ENCODE measurements around the gene CFAP210. TPM values are rescaled to one million over a fixed set of nuclear protein-coding genes. Genes with fewer than 3 reads are reported as not detected.
A peak's percentile ranks its signal among the peaks of the same experiment; 100 is the strongest.
"Not testable (repeated sequence)": the region's sequence is repeated elsewhere in the genome, so short reads cannot be mapped to it uniquely, and the experiment has no call there.

The CFAP210 gene
- polyA plus RNA-seq, 1 experiment, result not detected

DNA sequence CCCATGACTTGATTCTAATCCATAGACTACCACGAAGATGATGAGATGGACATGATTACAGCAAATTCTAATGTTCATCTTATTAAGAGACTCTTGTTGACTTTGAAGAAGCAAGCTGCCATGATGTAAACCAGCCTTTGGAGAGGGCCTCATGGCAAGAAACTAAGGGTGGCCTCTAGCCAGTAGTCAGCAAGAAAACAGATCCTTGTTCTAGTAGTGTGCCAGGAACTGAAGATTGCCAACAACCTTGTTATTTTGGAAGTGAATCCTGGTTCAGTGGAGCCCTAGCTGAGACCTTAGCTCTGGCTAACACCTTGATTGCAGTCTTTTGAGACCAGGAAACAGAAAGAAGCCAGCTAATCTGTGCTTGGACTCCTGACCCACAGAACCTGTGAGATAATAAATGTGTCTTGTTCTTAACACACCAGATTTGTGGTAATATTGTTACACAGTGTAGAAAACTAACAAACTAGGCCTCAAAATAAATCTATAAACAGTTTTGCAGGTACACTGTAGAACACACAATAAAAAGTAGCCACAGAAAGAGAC is 10.0 kb upstream of the CFAP210 start:
- Histone ChIP-seq H3K36me3 (ENCODE audit: control insufficient read depth, insufficient read depth, low read length) (no peaks in the 10 kb centered on the region), H3K27me3 (ENCODE audit: control insufficient read depth, insufficient read depth, low read length) (no peaks in the 10 kb centered on the region), H3K4me3 (ENCODE audit: low read depth, low read length) (no peak overlapping the region)
- ChIA-PET POLR2A (no interaction called here), CTCF (interaction anchor here (1.9 kb wide), 1 partner anchor 12 kb away, joined by 6 read pairs; no protein-coding TSS in a partner anchor)
- no peak for DNase-seq (ENCODE audit: low read depth)
- TF ChIP-seq, protein P1, sequence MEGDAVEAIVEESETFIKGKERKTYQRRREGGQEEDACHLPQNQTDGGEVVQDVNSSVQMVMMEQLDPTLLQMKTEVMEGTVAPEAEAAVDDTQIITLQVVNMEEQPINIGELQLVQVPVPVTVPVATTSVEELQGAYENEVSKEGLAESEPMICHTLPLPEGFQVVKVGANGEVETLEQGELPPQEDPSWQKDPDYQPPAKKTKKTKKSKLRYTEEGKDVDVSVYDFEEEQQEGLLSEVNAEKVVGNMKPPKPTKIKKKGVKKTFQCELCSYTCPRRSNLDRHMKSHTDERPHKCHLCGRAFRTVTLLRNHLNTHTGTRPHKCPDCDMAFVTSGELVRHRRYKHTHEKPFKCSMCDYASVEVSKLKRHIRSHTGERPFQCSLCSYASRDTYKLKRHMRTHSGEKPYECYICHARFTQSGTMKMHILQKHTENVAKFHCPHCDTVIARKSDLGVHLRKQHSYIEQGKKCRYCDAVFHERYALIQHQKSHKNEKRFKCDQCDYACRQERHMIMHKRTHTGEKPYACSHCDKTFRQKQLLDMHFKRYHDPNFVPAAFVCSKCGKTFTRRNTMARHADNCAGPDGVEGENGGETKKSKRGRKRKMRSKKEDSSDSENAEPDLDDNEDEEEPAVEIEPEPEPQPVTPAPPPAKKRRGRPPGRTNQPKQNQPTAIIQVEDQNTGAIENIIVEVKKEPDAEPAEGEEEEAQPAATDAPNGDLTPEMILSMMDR (IDR thresholded peaks at IDR 0.05; ENCODE audit: insufficient read depth, low read depth, low read length), result no peak

DNA sequence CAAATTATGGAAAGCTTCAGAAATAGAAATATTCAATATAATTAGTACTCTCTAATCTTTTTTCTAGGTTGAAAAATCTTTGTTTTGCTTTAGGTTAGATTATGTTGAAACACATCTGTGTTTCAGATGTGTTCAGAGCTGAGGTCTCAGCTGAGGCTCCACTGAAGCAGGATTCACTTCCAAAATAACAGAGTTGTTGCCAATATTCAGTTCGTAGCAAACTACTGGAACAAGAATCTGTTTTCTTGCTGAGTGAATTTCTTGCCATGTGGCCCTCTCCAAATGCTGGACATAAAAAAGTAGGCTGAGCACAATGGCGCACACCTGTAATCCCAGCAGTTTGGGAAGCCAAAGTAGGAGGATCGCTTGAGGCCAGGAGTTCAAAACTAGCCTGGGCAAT is 8.8 kb upstream of the CFAP210 start:
- no peaks in the 10 kb centered on the region for H3K36me3 ChIP-seq (ENCODE audit: control insufficient read depth, insufficient read depth, low read length)
- H3K4me3 ChIP-seq (ENCODE audit: low read depth, low read length), result no peak overlapping the region
- ChIA-PET CTCF (interaction anchor here (1.9 kb wide), 1 partner anchor 13 kb away, joined by 6 read pairs; no protein-coding TSS in a partner anchor), POLR2A (interaction anchor here (0.5 kb wide), 1 partner anchor 215 kb away, joined by 8 read pairs; no protein-coding TSS in a partner anchor)
- TF ChIP-seq, protein P1 (IDR thresholded peaks at IDR 0.05; ENCODE audit: insufficient read depth, low read depth, low read length), result no peak
- DNase-seq (ENCODE audit: low read depth), result no peak
- no peaks in the 10 kb centered on the region for H3K27me3 ChIP-seq (ENCODE audit: control insufficient read depth, insufficient read depth, low read length)

DNA sequence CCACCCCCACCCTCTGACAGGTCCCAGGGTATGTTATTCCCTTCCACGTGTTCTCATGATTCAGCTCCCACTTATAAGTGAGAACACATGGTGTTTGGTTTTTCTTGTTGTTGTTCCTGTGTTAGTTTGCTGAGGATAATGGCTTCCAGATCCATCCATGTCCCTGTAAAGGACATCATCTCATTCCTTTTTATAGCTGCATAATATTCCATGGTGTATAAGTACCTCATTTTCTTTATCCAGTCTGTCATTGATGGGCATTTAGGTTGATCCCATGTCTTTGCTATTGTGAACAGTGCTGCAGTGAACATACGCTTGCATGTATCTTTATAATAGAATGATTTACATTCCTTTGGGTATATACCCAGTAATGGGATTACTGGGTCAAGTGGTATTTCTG is 5.0 kb upstream of the CFAP210 start:
- H3K4me3 ChIP-seq (ENCODE audit: low read depth, low read length); H3K27me3 ChIP-seq (ENCODE audit: control insufficient read depth, insufficient read depth, low read length); DNase-seq (ENCODE audit: low read depth); H3K36me3 ChIP-seq (ENCODE audit: control insufficient read depth, insufficient read depth, low read length); CTCF ChIA-PET: not testable (repeated sequence)
- POLR2A ChIA-PET, result interaction anchor here (0.7 kb wide), 1 partner anchor 15 kb away, joined by 10 read pairs; no protein-coding TSS in a partner anchor

DNA sequence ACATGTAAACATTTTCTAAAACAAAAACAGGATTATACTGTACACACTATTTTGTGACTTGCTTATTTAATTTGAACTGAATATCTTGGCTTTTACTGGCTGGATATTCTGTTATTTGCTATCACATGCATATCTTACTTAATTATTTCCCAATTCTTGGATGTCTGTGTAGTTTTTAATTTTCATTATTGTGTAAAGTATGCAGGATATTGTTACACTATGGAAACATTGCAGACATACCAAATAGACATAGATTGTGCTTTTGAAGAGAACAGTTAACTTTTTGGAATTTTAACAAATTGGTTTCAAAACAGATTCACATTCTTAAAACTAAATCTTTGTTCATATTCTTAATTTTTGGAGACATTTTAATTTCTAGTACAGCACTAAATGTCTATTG is 2.2 kb upstream of the CFAP210 start:
- ChIA-PET CTCF (no interaction called here), POLR2A (no interaction called here)
- TF ChIP-seq, protein P1 (IDR thresholded peaks at IDR 0.05; ENCODE audit: insufficient read depth, low read depth, low read length), result no peak
- H3K36me3 ChIP-seq (ENCODE audit: control insufficient read depth, insufficient read depth, low read length), result no peaks in the 10 kb centered on the region
- DNase-seq (ENCODE audit: low read depth), result no peak
- H3K4me3 ChIP-seq (ENCODE audit: low read depth, low read length), result no peak overlapping the region
- H3K27me3 ChIP-seq (ENCODE audit: control insufficient read depth, insufficient read depth, low read length), result 0 out of 2 replicates have a peak, but pooled peaks cover 3% of the 10 kb centered on the region

DNA sequence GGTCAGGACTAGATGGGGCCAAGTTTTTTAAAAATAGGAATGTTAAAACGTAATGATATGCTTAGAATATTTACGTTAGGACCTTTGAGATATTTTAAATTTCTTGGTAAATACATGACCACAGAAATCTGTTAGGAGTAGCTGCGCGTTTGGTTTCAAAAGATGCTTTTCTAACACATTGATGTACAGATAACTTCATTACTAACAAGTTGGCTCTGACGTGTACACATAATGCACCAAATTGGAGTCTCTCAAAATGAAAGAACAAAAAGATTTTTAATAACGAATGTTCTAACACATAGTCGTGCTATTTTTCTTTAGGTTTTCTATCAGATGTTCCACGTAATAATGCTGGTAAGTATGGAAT is 672 bp upstream of the CFAP210 start:
- Histone ChIP-seq H3K27me3 (ENCODE audit: control insufficient read depth, insufficient read depth, low read length) (0 out of 2 replicates have a peak, but pooled peaks cover 3% of the 10 kb centered on the region), H3K36me3 (ENCODE audit: control insufficient read depth, insufficient read depth, low read length) (no peaks in the 10 kb centered on the region), H3K4me3 (ENCODE audit: low read depth, low read length) (peak overlapping the region; percentile 84)
- CTCF ChIA-PET, result interaction anchor here (2.1 kb wide), 1 partner anchor 11 kb away, joined by 4 read pairs; no protein-coding TSS in a partner anchor
- no peak for DNase-seq (ENCODE audit: low read depth)
- TF ChIP-seq, protein P1 (IDR thresholded peaks at IDR 0.05; ENCODE audit: insufficient read depth, low read depth, low read length), result no peak
- POLR2A ChIA-PET, result no interaction called here

DNA sequence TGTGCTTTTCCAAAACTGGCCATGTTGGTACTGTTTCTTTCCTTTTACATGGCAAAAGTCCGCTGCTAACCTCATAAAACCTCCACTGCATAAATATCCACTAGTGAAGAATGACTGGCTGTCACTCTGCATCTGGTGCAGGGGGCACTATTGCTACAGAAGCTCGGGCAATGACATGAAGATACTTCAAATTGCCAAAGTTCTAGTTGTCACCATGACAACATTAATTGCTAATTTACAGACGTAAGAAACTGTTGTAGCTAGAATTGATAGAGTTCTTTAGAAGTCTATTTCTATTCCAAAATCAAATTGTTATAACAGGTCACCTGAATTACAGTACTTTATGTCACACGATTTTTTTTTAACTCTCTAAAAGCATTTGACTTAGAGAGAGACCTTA is 845 bp downstream of the CFAP210 start:
- TF ChIP-seq, protein P1 (IDR thresholded peaks at IDR 0.05; ENCODE audit: insufficient read depth, low read depth, low read length), result no peak
- Histone ChIP-seq H3K4me3 (ENCODE audit: low read depth, low read length) (no peak overlapping the region), H3K27me3 (ENCODE audit: control insufficient read depth, insufficient read depth, low read length) (0 out of 2 replicates have a peak, but pooled peaks cover 3% of the 10 kb centered on the region), H3K36me3 (ENCODE audit: control insufficient read depth, insufficient read depth, low read length) (no peaks in the 10 kb centered on the region)
- ChIA-PET POLR2A (no interaction called here), CTCF (interaction anchor here (0.9 to 2.1 kb wide), 2 partner anchors 9 to 10 kb away, joined by 4 read pairs; no protein-coding TSS in a partner anchor)
- no peak for DNase-seq (ENCODE audit: low read depth)

All from BJ (cell line).